Measurements from ENCODE around the gene MS4A8.

DNA sequence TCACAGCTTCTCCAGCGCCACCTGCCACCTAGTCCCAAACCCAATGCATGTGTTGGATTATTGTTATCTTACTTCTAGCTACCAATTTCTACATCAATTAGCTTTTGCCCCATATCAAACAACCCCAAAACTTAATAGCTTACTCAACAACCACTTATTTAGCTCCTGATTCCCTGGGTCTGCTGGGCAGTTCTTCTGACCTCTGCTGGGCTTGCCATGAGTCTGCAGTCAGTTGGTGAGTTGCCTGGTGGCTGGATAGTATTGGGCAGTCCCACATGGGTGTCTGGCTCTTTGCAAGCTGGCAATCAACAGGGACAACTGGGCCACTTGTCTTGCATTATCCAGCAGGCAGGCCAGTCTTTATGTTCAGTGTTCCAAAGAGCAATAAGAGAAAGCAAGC, 43.6 kb downstream of the MS4A8 start:
- TF ChIP-seq, protein P1, sequence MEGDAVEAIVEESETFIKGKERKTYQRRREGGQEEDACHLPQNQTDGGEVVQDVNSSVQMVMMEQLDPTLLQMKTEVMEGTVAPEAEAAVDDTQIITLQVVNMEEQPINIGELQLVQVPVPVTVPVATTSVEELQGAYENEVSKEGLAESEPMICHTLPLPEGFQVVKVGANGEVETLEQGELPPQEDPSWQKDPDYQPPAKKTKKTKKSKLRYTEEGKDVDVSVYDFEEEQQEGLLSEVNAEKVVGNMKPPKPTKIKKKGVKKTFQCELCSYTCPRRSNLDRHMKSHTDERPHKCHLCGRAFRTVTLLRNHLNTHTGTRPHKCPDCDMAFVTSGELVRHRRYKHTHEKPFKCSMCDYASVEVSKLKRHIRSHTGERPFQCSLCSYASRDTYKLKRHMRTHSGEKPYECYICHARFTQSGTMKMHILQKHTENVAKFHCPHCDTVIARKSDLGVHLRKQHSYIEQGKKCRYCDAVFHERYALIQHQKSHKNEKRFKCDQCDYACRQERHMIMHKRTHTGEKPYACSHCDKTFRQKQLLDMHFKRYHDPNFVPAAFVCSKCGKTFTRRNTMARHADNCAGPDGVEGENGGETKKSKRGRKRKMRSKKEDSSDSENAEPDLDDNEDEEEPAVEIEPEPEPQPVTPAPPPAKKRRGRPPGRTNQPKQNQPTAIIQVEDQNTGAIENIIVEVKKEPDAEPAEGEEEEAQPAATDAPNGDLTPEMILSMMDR (IDR thresholded peaks at IDR 0.05), result no peak
- TF ChIP-seq POLR2A (IDR thresholded peaks at IDR 0.05), result no peak
